SK-N-SH treated with all-trans-retinoic acid at 6 μM for 48 hours (cell line): ENCODE data around the gene GGN.

Experiments
- ATAC-seq: fragments of 200-7000 bp; cut with Tn5 transposase; 3 replicates; pipeline ENCODE4 v1.9.1; 2020; ENCODE audit warnings: mild to moderate bottlenecking, moderate library complexity
- ARNTL ChIP-seq: fragments of 450-650 bp; formaldehyde crosslinking; IDR thresholded peaks from 2 replicates; pipeline ENCODE4 v1.5.0; 2020; ENCODE audit warnings: low read depth, mild to moderate bottlenecking, moderate library complexity, borderline replicate concordance
- BACH2 ChIP-seq: fragments of 250-450 bp; sonication (Bioruptor Pico); IDR thresholded peaks from 2 replicates; pipeline ENCODE4 v1.9.0; 2021; ENCODE audit warnings: mild to moderate bottlenecking, borderline replicate concordance
- CSDC2 ChIP-seq: fragments of 250-450 bp; sonication (Bioruptor Pico); IDR thresholded peaks from 2 replicates; pipeline ENCODE4 v1.5.0; 2020; ENCODE audit warnings: mild to moderate bottlenecking, moderate library complexity
- ESRRG ChIP-seq: fragments of 250-450 bp; sonication (Bioruptor Pico); IDR thresholded peaks from 2 replicates; pipeline ENCODE4 v1.6.1; 2021; ENCODE audit warnings: mild to moderate bottlenecking
- GLIS3 ChIP-seq: fragments of 250-450 bp; sonication (Bioruptor Pico); IDR thresholded peaks from 2 replicates; pipeline ENCODE4 v1.5.0; 2020; ENCODE audit warnings: mild to moderate bottlenecking, moderate library complexity
- ISL1 ChIP-seq: fragments of 250-450 bp; sonication (Bioruptor Pico); IDR thresholded peaks from 2 replicates; pipeline ENCODE4 v2.1.2; 2022; ENCODE audit warnings: mild to moderate bottlenecking, moderate library complexity
- OSR1 ChIP-seq: fragments of 250-450 bp; sonication (Bioruptor Pico); IDR thresholded peaks from 2 replicates; pipeline ENCODE4 v1.8.0; 2022; ENCODE audit warnings: moderate library complexity, mild to moderate bottlenecking, inconsistent platforms
- PPARA ChIP-seq: fragments of 250-450 bp; sonication (Bioruptor Pico); IDR thresholded peaks from 2 replicates; pipeline ENCODE4 v1.5.0; 2020; ENCODE audit warnings: mild to moderate bottlenecking, borderline replicate concordance
- RARB ChIP-seq: fragments of 250-450 bp; sonication (Bioruptor Pico); IDR thresholded peaks from 2 replicates; pipeline ENCODE4 v1.8.0; 2021; ENCODE audit warnings: mild to moderate bottlenecking, moderate library complexity
- SNAI2 ChIP-seq: fragments of 250-450 bp; sonication (Bioruptor Pico); IDR thresholded peaks from 2 replicates; pipeline ENCODE4 v1.5.0; 2020; ENCODE audit warnings: mild to moderate bottlenecking, moderate library complexity
- TCF4 ChIP-seq: fragments of 250-450 bp; sonication (Bioruptor Pico); IDR thresholded peaks from 2 replicates; pipeline ENCODE4 v1.8.0; 2021; ENCODE audit warnings: mild to moderate bottlenecking, moderate library complexity, borderline replicate concordance
- TOX ChIP-seq: fragments of 250-450 bp; sonication (Bioruptor Pico); IDR thresholded peaks from 2 replicates; pipeline ENCODE4 v1.8.0; 2021; ENCODE audit warnings: mild to moderate bottlenecking, moderate library complexity, borderline replicate concordance
- ZC3H10 ChIP-seq: fragments of 250-450 bp; sonication (Bioruptor Pico); IDR thresholded peaks from 2 replicates; pipeline ENCODE4 v1.5.1; 2021; ENCODE audit warnings: mild to moderate bottlenecking, moderate library complexity
- ZFP3 ChIP-seq: fragments of 250-450 bp; sonication (Bioruptor Pico); IDR thresholded peaks from 2 replicates; pipeline ENCODE4 v1.5.0; 2020; ENCODE audit warnings: mild to moderate bottlenecking, moderate library complexity
- ZFP30 ChIP-seq: fragments of 450-650 bp; formaldehyde crosslinking; IDR thresholded peaks from 2 replicates; pipeline ENCODE4 v1.5.0; 2022; ENCODE audit warnings: mild to moderate bottlenecking, moderate library complexity
- ZNF565 ChIP-seq: fragments of 450-650 bp; formaldehyde crosslinking; conservative IDR thresholded peaks from 2 replicates; pipeline ENCODE4 v1.5.0; 2020; ENCODE audit warnings: low read depth, mild to moderate bottlenecking, moderate library complexity
- ZNF70 ChIP-seq: fragments of 450-650 bp; formaldehyde crosslinking; IDR thresholded peaks from 2 replicates; pipeline ENCODE4 v1.5.0; 2020; ENCODE audit warnings: mild to moderate bottlenecking, moderate library complexity
- ZNF8 ChIP-seq: fragments of 450-650 bp; formaldehyde crosslinking; IDR thresholded peaks from 2 replicates; pipeline ENCODE4 v1.5.0; 2020; ENCODE audit warnings: mild to moderate bottlenecking, moderate library complexity
- TF ChIP-seq, protein P1 (sequence below): fragments of 250-450 bp; sonication (Bioruptor Pico); IDR thresholded peaks from 2 replicates; pipeline ENCODE4 v1.8.0; 2021; ENCODE audit warnings: low read depth, mild to moderate bottlenecking, moderate library complexity, borderline replicate concordance
- TF ChIP-seq, protein P2 (sequence below): fragments of 250-450 bp; sonication (Bioruptor Pico); IDR thresholded peaks from 2 replicates; pipeline ENCODE4 v1.5.1; 2021; ENCODE audit warnings: mild to moderate bottlenecking, moderate library complexity
- TF ChIP-seq, protein P3 (sequence below): fragments of 250-450 bp; sonication (Bioruptor Pico); IDR thresholded peaks from 2 replicates; pipeline ENCODE4 v1.8.0; 2020; ENCODE audit warnings: mild to moderate bottlenecking, moderate library complexity, borderline replicate concordance
- TF ChIP-seq, protein P4 (sequence below): fragments of 250-450 bp; sonication (Bioruptor Pico); IDR thresholded peaks from 2 replicates; pipeline ENCODE4 v1.5.1; 2020; ENCODE audit warnings: low read depth, mild to moderate bottlenecking, moderate library complexity

GGN gene

DNA sequence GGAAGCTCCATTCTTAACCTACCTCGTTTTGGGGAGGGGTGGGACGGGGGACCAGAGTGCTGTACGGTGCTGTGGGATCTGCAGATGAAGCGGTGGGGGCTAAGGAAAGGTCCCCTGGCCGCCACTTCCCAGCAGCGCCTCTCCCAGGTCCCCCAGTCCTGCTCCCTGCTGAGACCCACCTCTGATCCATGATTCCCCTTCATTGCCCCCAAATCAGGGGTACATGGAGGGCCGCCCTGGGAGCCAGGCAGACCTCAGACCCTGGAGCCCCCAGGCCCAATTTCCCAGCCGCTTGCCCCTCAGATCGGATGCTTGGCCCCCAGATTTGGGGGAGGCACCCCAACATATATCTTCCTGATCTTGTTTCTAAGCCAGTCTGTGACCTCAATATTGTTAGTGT is 11.2 kb upstream of the GGN start:
- no peak for TF ChIP-seq TOX
- TF ChIP-seq PPARA (CRISPR knock-in tag): no peak
- no peak for TF ChIP-seq ZC3H10 (CRISPR knock-in tag)
- TF ChIP-seq GLIS3 (CRISPR knock-in tag): no peak
- TF ChIP-seq ZFP30 (CRISPR knock-in tag): no peak
- TF ChIP-seq, protein P1, sequence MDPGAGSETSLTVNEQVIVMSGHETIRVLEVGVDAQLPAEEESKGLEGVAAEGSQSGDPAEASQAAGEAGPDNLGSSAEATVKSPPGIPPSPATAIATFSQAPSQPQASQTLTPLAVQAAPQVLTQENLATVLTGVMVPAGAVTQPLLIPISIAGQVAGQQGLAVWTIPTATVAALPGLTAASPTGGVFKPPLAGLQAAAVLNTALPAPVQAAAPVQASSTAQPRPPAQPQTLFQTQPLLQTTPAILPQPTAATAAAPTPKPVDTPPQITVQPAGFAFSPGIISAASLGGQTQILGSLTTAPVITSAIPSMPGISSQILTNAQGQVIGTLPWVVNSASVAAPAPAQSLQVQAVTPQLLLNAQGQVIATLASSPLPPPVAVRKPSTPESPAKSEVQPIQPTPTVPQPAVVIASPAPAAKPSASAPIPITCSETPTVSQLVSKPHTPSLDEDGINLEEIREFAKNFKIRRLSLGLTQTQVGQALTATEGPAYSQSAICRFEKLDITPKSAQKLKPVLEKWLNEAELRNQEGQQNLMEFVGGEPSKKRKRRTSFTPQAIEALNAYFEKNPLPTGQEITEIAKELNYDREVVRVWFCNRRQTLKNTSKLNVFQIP (CRISPR knock-in tag): no peak
- no peak for TF ChIP-seq BACH2 (CRISPR knock-in tag)
- no peak for TF ChIP-seq ARNTL (CRISPR knock-in tag)
- no peak for TF ChIP-seq RARB (CRISPR knock-in tag)
- no peak for TF ChIP-seq ZNF565 (CRISPR knock-in tag)
- TF ChIP-seq, protein P2, sequence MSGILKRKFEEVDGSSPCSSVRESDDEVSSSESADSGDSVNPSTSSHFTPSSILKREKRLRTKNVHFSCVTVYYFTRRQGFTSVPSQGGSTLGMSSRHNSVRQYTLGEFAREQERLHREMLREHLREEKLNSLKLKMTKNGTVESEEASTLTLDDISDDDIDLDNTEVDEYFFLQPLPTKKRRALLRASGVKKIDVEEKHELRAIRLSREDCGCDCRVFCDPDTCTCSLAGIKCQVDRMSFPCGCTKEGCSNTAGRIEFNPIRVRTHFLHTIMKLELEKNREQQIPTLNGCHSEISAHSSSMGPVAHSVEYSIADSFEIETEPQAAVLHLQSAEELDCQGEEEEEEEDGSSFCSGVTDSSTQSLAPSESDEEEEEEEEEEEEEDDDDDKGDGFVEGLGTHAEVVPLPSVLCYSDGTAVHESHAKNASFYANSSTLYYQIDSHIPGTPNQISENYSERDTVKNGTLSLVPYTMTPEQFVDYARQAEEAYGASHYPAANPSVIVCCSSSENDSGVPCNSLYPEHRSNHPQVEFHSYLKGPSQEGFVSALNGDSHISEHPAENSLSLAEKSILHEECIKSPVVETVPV (CRISPR knock-in tag): no peak
- TF ChIP-seq ZFP3 (CRISPR knock-in tag): no peak
- TF ChIP-seq ZNF8 (CRISPR knock-in tag): no peak
- TF ChIP-seq ESRRG (CRISPR knock-in tag): no peak
- TF ChIP-seq, protein P3, sequence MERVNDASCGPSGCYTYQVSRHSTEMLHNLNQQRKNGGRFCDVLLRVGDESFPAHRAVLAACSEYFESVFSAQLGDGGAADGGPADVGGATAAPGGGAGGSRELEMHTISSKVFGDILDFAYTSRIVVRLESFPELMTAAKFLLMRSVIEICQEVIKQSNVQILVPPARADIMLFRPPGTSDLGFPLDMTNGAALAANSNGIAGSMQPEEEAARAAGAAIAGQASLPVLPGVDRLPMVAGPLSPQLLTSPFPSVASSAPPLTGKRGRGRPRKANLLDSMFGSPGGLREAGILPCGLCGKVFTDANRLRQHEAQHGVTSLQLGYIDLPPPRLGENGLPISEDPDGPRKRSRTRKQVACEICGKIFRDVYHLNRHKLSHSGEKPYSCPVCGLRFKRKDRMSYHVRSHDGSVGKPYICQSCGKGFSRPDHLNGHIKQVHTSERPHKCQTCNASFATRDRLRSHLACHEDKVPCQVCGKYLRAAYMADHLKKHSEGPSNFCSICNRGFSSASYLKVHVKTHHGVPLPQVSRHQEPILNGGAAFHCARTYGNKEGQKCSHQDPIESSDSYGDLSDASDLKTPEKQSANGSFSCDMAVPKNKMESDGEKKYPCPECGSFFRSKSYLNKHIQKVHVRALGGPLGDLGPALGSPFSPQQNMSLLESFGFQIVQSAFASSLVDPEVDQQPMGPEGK (CRISPR knock-in tag): no peak
- no peak for TF ChIP-seq CSDC2 (CRISPR knock-in tag)
- no peak for ATAC-seq

DNA sequence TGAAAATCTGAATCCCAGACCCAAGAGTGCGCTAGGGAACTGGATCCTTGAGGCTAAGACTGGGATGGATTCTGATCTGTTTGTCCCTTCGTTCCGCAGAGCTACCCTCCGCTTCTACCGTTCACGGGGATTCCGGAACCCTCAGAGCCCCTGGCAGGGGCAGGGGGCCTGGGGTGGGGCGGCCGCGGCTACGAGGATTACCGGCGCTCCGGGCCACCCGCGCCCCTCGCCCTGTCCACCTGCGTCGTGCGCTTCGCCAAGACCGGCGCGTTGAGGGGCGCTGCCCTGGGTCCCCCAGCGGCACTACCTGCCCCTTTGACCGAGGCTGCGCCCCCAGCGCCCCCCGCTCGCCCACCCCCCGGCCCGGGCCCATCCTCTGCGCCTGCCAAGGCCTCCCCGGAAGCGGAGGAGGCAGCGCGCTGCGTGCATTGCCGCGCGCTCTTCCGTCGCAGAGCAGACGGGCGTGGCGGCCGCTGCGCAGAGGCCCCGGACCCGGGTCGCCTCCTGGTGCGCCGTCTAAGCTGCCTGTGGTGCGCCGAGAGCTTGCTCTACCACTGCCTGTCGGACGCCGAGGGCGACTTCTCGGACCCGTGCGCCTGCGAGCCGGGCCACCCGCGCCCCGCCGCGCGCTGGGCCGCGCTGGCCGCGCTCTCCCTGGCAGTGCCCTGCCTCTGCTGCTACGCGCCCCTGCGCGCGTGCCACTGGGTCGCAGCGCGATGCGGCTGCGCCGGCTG is 7.7 kb upstream of the GGN start:
- ATAC-seq: no peak
- TF ChIP-seq TCF4 (CRISPR knock-in tag): no peak
- no peak for TF ChIP-seq RARB (CRISPR knock-in tag)
- no peak for TF ChIP-seq ARNTL (CRISPR knock-in tag)
- TF ChIP-seq TOX: no peak
- TF ChIP-seq, protein P3 (CRISPR knock-in tag): no peak
- TF ChIP-seq SNAI2 (CRISPR knock-in tag): no peak
- no peak for TF ChIP-seq BACH2 (CRISPR knock-in tag)
- no peak for TF ChIP-seq OSR1 (CRISPR knock-in tag)
- TF ChIP-seq PPARA (CRISPR knock-in tag): no peak
- no peak for TF ChIP-seq ZNF70 (CRISPR knock-in tag)
- TF ChIP-seq, protein P2 (CRISPR knock-in tag): no peak
- TF ChIP-seq ZFP3 (CRISPR knock-in tag): no peak
- TF ChIP-seq ISL1 (CRISPR knock-in tag): no peak
- TF ChIP-seq ZNF565 (CRISPR knock-in tag): no peak
- no peak for TF ChIP-seq ZC3H10 (CRISPR knock-in tag)

DNA sequence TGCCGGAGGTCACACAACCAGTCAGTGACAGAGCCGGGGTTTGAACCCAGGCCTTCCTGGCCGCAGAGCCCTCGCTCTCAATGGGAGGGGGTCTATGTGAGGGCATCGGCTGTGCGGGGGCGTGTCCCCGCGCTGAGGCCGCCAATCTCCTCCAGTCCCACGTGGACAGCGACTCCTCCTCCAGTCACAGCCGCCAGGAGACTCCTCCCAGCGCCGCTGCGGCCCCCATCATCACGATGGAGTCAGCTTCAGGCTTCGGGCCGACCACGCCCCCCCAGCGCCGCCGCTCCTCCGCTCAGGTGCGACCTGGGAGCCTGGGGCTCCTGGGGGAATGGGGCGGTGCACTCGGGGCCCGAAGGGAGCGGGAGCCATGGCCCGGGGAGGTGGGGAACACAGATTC is 6.7 kb upstream of the GGN start:
- no peak for ATAC-seq
- TF ChIP-seq, protein P1 (CRISPR knock-in tag): no peak
- TF ChIP-seq ZFP30 (CRISPR knock-in tag) (no peak), ARNTL (CRISPR knock-in tag) (no peak), TOX (no peak), ZC3H10 (CRISPR knock-in tag) (no peak), CSDC2 (CRISPR knock-in tag) (no peak), PPARA (CRISPR knock-in tag) (no peak), SNAI2 (CRISPR knock-in tag) (no peak), ZFP3 (CRISPR knock-in tag) (no peak), ISL1 (CRISPR knock-in tag) (no peak), ESRRG (CRISPR knock-in tag) (no peak)
- TF ChIP-seq, protein P4, sequence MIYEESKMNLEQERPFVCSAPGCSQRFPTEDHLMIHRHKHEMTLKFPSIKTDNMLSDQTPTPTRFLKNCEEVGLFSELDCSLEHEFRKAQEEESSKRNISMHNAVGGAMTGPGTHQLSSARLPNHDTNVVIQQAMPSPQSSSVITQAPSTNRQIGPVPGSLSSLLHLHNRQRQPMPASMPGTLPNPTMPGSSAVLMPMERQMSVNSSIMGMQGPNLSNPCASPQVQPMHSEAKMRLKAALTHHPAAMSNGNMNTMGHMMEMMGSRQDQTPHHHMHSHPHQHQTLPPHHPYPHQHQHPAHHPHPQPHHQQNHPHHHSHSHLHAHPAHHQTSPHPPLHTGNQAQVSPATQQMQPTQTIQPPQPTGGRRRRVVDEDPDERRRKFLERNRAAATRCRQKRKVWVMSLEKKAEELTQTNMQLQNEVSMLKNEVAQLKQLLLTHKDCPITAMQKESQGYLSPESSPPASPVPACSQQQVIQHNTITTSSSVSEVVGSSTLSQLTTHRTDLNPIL (CRISPR knock-in tag): no peak
